ENCODE data around the gene ARHGEF17.
A peak's percentile ranks its signal among the peaks of the same experiment; 100 is the strongest.

ARHGEF17 gene

DNA sequence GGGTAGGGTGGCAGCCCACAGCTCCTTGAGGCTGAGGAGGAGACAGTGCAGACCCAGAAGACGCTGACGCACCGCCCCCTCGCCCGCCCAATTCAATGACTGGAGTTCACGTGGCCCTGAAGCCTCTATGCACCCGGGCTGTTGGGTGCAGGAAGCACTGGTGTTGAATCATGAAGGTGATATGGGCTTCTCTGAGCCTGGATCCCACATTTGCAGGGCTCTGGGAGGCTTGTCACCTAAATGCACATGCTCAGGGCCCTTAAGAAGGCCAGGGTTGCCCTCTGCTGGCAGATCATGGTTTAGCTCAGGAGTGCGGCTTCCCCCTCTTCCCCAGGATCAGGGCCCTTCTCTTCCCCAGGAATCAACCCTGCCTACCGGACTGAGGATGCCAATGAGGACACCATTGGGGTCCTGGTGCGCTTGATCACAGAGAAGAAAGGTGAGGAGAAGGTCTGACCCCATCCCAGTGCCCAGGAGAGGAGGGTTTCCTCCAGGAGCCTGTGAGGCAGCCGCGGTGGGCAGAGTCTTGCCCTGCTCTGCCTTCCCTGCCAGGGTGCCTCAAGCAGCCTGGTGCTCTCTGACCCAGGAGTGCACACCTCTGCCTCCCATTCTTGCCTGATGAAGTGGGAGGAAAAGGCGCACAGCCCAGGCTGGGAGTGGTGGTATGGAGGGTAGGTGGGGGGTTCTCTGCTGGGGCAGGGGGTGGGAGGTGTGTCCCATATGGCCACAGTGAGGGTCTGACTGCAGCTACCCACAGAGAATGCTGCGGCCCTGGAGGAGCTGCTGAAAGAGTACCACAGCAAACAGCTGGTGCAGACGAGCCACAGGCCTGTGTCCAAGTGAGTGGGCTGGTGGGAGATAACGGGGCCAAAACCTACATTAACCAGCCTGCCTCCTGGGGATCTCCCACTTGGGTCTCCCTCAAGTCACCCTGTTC lies 85.7 kb downstream of the ARHGEF17 start:
- DNase-seq (ENCODE audit: low spot score): peak; percentile 37

DNA sequence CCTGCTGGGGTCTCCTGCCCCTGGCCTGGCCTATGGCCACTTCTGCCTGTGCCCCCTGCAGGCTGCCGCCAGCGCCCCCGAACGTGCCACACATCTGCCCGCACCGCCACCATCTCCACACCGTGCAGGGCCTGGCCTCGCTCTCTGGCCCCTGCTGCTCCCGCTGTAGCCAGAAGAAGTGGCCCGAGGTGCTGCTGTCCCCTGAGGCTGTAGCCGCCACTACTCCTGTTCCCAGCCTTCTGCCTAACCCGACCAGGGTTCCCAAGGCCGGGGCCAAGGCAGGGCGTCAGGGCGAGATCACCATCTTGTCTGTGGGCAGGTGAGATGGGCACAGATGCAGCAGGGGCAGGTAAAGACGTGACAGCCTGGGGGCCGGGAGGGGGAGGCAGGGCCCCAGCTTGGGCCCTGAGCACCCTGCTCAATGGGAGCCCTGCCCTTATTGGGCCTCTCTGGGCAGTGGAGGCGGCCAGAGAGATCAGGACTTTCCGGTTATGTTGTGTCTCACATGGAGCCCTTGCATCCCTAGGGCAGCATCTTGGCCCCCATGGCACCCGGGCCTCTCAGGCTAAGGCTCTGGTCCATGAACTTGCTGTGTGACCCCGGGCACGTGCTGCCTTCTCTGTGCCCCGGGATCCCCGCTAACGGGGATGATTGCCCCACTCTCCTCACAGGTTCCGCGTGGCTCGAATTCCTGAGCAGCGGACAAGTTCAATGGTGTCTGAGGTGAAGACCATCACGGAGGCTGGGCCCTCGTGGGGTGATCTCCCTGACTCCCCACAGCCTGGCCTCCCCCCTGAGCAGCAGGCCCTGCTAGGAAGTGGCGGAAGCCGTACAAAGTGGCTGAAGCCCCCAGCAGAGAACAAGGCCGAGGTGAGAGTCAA lies 86.6 kb downstream of the ARHGEF17 start:
- DNase-seq (ENCODE audit: low spot score): no peak

DNA sequence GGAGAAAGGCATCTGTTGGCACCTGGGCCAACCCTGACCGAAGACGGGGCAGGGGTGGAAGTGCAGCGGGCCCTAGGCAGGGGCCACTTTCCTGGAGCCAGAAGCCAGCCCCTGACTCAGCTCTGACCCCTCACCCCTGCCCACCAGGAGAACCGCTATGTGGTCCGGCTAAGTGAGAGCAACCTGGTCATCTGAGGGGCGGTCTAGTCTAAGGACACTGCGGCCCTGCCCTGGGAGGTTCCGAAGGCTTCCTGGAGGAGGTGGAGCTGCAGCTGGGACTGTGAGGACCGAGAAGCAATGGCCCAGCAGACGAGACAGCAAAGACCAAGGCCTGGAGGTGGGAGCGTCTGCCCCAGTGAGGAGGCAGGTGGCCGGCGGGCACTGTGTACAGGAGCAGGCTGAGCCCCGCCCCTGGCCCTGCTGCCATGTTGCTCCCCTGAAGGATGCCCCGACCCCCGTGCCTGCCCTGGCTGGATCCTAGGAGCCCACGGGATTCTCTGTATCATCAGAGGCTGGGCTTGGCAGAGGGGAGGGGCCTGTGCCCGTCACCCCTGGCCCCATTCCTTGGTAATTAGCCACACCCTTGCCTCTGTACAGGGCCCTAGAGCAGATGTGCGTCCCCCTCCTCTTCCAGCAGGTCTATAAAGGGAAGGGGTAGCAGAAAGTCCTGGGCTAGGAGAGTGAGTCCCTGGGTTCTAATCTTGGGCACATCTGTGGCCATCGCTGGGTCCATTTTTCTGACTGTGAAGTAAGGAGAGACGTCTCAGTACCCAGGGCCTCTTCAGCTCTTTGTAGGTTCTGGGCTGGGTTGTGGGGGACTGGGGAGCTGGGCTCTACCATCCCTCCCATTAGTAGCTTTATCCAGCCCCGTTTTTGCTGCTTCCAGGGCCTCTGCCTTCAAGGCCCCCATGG lies 87.5 kb downstream of the ARHGEF17 start:
- no peak for DNase-seq (ENCODE audit: low spot score)

DNA sequence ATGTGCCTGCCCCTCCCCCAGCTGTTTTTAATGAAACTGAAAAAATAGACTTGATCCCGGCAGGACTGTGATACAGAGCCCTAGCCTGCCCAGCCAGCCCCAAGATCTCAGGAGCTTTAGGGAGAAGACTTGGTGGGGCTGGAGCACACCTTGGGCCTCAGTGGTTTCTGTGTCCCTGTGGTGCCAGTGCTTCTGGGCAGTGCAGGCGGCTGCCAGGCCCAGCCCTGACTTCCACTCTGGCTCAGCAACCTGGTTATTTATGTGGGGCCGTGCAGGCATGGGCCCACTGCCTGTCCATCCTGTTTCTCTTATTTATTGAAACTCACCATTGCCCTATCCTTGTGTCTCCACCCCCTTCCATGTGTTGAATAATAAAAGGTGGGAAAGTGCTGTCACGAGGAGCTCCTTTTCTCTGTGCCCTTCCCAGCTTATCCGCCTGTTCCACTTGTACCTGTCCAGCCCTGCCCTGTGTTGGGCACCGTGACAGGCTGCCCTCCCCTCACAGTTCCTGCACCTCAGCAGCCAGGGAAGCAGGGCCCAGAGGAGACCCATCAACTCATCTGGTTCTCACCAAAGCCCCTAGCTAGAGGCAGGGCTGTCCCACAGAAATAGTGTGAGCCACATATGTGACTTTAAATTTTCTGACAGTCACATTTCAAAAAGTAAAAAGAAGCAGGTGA lies 88.3 kb downstream of the ARHGEF17 start:
- no peak for DNase-seq (ENCODE audit: low spot score)

DNA sequence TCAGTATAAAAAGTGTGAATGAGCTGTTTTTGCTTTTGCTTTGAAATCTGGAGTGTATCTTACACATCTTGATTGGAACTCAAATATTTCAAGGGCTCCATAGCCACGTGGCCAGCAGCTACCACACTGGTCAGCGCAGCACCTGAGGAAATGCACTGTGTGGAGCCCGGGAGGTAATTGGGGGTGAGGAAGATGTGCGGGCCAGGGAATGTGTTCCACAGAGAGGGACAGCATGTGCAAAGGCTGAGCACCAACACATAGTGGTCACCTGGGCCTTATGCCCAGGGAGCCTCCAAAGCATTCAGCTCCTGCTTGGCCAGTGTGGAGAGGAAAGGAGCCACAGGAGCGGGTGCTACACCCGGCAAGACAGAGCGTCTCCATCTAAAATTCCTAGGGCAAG lies 88.9 kb downstream of the ARHGEF17 start:
- no peak for DNase-seq (ENCODE audit: low spot score)

DNA sequence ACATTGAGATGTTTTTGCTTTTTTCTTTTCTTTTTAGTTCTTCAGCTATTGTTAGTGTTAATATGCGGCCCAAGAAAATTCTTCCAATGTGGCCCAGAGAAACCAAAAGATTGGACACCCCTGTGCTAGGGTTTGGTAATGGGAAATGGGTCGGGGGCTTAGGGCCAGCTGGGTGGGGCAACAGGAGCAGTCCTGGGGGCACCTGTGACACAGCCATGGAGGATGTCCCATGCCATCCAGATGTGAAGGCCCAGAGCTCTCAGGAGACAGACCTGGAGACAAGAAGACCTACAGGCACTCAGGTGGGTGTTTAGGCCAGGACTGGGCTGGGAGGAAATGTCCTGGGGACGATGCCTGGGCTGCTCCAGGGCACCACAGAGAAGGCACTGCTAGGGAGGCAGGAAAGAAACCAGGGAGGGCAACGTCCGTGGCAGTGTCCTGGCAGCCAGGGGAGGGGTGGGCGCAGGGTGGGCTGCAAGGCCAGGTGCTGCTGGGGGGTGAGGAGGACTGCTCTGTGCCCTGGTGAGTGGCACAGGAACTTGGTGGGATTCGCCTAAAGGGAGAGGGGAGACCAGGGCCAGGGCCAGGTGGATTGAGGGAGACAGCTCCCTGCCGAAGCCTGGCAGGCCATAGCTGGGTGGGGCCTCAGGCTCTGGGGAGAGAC lies 89.5 kb downstream of the ARHGEF17 start:
- no peak for DNase-seq (ENCODE audit: low spot score)

DNA sequence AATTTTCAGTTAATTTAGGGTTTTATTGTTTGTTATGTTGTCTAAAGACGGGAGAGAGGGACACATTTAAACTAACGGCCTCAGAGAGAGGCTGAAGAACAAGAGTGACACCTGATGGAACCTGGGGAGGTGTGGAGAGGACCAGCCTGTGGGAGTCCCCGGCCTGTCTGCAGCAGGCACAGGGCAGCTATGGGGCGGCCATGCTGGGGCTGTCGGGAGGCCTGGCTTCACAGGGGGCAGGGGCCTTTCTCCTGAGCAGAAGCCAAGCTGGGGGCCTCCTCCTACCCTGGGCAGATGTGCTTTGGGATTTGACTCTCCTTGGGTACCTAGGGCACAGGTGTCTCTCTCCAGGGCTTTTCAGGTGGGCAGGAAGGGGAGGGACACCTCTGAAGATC lies 90.1 kb downstream of the ARHGEF17 start:
- DNase-seq (ENCODE audit: low spot score): no peak

DNA sequence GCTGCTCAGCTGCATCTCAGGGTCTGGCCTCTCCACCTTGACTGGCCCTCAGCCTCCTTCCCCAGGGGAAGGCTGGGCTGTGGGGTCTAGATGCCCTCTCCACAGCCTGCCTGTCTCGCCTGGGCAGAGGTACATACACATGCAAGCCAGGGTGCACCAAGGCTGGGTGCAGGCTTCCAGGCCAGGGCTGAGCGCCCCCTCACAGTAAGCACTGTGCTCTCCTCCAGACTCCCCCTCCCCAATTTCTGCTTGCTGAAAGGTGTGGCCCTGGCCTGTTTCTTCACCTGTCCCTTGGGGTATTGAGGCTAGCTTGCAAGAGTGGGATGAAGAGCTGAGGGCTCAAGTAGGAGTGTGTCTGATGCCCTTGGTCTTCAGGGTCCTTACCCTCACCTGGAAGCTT lies 90.6 kb downstream of the ARHGEF17 start:
- DNase-seq (ENCODE audit: low spot score): no peak

DNA sequence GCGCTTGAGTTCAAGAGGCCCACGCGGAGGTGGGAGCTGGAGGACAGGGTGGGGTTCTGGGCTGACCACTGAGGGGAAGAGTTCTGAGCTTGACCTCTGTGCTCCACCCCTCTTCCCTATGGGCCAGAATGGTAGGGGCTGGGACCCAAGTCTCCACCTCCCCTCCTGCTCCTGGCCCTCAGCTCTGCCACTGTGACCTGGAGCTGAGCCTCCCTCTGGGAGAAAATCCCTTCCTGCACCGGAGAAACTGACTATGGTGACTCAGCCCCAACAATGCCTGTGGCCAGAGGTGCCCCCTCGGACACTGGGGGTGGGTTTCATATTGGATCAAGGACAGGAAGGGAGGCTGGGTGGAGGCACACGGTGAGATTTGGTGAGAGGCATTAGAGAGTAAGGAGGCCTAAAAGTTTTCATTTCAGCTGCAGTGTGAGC lies 91.1 kb downstream of the ARHGEF17 start:
- DNase-seq (ENCODE audit: low spot score): no peak

DNA sequence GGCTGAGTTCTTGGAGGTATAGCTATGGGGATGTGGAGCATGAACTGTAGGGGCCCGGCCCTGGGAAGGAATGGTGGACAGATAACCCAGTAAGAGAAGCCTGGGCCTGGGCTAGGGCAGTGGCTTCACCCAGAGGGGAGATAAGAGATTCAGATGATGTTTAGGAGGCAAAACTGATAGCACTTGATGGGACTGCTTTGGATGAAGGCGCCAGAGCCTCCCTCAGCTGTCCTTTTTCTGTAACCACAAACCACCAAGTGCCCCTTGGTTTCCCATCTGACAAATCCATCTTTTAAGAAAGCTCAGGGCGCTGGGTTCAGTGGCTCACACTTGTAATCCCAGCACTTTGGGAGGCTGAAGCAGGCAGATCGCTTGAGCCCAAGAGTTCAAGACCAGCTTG lies 91.6 kb downstream of the ARHGEF17 start:
- no peak for DNase-seq (ENCODE audit: low spot score)

DNA sequence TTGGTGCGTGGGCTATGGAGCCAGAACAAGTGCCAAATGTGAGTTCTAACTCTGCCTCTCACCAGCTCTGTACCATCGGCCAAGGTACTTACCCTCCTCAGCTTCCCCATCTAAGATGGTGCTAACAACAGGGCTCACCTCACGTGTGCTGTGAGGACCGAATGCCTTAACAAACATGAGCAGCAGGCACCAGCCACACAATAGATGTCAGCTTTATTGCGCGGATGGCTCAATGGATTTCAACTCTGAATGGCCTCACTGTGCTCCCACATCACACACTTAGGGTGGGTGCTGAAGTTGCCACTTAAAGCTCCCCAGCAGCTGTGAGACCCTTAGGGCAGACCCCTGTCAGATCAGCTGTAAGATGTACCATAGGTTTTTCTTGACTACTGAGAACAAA lies 92.2 kb downstream of the ARHGEF17 start:
- DNase-seq (ENCODE audit: low spot score): no peak

DNA sequence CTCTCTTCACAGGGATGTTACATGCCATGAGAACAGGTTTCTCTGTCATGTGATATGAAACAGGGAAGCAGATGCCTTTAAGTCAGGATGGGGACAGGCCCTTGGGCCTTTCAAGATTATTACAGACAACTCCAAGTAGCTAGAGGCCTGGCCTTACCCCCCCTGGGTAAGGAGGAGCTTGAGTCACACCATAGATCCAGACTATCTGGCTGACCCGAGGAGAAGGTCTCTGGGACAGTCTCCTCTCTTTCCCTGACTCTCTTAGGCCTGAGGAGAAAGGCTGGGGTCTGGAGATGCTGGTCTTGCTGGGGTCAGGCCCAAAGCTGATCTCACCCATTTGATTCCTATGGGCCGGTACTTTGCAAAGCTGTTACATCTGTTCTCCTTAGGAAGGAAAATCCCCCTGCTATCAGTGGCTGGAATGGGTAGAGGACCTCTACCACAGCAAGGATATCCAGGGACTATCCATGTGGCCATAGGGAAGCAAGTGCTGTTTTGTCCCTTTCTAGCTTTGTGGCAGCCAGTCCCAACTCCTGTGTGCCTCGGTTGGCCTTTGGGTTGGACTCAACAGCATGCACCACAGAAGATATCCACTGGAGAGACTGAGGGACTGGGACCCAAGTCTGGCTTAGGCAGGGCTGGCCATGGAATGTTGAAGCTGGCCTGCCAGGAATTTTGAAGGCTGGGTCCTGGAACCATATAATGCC lies 93.3 kb downstream of the ARHGEF17 start:
- DNase-seq (ENCODE audit: low spot score): no peak

DNA sequence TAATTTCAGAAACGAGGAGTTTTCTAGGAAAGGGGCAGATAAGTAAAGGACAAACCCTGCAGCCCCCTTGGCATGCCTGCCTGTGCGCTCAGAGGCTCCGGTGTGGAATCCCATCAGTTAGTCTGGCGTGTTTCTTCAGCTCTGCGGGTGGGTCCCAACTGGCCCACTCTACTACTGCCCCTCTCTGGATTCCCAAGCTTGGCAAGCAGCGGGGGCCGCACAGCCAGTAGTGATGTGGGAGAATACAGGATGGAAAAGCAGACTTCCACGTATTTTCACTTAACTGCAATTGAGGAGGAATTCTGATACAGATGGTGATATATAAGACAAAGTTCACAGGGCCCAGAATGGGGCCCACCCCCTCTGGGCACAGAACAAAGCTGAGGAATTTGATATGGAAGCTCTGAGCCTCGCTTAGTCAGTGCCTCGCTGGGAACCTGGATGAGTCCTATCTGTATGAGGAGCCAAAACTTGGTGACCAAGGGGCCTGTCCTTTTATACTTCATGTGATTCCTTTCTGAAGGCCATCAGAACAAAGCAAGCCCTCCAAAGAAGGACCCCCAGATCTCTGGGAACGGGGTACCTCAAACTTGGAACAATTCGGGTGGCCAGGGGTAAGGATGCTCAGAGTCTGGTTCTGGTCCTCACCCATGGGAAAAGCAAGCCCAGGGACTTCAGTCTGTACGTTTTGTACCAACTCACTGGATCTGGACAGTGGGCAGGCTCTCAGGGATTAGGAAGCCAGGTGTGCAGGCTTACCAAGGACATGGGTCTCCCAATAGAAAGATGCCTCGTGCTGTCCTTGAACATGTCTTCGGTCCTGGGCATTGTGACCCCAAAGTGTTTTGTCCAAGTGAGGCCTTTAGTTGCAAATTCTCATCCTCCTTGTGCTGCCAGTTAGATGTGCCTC lies 94.1 kb downstream of the ARHGEF17 start:
- DNase-seq (ENCODE audit: low spot score): no peak

DNA sequence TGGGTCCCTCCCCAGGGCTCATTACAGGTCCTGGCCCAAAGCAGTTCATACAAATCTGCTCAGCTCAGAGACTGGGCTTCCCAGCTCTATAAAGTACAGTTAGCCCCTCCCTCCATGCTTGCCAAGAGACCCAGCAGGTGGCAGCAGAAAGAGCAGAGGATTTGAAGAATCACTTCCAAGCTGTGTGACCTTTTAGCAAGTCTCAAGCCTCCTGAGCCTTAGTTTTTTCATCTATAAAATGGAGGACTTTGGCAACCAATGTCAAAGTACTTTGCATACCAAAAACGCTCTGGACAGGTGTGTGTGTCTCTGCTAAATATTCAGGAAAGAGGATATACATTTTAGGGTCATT lies 94.7 kb downstream of the ARHGEF17 start:
- no peak for DNase-seq (ENCODE audit: low spot score)

DNA sequence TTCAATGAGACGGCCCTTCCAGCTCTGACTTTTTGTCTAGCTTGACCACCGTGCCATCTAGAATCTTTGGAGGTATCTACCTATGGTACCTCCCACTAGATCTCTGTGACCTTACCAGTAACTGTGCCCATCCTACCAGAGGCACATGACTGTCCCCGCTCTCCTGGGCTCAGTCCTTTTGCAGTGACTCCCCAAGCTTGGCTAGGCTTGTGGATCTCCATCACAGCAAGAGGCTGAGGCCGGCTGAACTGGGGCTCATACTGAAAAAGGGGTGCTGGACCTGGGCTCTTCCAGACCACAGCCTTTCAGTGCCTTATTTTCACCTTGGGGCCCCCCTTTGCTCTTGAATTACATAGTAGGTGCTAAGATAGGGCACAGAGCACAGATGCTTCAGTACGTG lies 95.5 kb downstream of the ARHGEF17 start:
- DNase-seq (ENCODE audit: low spot score): no peak

DNA sequence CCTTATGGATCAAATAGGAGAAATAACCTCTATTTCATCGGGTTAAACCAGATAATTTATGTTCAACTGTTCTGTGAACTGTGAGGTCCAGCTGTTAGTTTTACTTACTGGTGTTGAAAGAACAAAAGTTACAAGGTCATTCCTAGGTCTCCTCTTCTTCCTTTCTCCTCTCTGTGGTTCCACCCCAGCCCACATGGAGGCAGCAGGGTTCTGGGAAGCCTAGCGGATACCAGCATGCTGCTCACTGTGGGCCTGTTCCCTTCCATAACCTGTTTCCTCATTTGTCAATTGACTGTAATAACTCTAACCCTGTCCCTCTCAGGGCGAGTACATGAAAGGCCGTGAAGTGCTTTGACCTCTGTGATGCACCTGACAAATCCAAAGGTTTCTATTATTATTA lies 96.0 kb downstream of the ARHGEF17 start:
- no peak for DNase-seq (ENCODE audit: low spot score)

DNA sequence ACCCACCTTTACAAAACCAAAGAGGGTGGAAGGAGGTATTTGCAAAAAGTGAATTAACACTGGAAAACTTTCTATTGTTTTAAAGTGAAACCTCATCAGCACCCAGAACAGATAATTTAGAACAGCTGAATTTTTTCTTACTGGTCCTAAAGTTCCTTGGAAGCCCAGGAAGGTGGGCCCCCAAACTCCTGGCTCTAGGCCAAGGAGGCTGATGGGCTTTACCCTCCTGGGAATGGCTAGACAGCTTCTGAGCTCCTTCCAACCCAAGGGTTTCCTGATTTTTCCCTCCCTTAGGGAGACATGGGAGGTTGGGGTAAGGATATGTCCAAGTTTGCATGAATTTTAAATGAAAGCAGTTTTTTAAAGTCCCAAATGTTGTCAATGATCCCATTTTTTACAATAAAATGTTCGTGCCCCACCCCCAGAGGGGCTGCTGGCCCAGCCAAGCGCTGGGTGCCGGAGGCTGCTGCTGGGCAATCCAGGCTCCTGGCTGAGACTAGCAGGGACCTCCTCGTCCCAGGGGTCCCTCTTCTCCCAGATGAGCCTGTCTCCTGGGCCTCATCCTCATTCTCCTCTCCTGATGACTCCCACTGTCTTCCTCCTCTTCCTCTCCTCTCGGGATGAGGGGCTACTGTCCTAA lies 96.5 kb downstream of the ARHGEF17 start:
- DNase-seq (ENCODE audit: low spot score): no peak

DNA sequence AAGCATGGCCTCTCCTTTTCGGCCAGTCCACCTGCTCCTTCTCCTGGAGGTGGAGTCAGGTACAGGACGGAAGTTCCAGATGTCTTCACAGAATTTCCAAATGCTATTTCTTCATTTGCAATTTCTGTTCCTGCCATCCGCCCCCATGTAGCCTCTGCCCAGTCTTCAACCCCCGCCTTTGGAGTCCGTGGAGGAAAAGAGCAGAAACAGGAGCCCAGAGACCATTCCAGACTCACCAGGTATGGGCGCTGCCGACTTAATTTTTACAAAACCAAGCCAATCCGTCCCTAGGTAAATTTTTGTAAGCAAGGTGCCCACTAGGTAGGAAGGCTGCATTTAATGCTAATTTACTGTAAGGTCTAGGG lies 97.1 kb downstream of the ARHGEF17 start:
- no peak for DNase-seq (ENCODE audit: low spot score)

DNA sequence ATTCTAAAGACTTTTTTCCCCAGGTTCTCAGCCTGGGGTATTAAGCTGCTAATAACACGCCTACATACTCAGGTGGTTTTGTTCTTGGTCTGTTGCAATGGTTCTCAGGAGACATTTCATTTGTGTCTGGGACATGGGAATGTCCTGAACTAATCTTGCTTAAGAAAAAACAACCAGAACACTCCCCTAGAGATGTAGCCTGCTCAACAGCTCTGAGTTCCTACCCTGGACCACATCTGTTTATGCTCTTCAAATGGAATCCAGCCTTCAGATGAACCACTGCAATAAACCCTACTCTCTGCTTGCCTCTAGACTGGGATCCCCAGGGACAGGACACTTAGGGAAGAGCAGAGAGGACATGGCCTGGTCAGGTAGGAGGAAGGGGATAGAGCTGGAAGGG lies 98.1 kb downstream of the ARHGEF17 start:
- no peak for DNase-seq (ENCODE audit: low spot score)
